Adrenal gland (tissue), 12 donors: ENCODE results near the gene SENP8. TPM values are rescaled to one million over a fixed set of nuclear protein-coding genes. Genes with fewer than 3 reads are reported as not detected.

ENCODE experiments used
- DNase-seq, 7 donors: peaks; one replicate each; pipeline ENCODE4 v3.0.0-alpha.2; 2019 to 2020
- H3K27ac ChIP-seq, 5 donors: fragments of 200-600 bp; sonication (generic) in 4 of 5; 1 replicate in 3 of 5; 2 replicates in 2 of 5; pipeline versions ENCODE4 v1.5.1 to v1.8.0; 2016 to 2020; ENCODE audit warnings: mild to moderate bottlenecking in 1 of 5
- H3K27me3 ChIP-seq: fragments of 200-600 bp; 2 replicates; pipeline ENCODE4 v1.8.0; 2021
- H3K36me3 ChIP-seq, 2 donors: fragments of 200-600 bp; replicated peaks in 1 of 2; 1 replicate in 1 of 2; 2 replicates in 1 of 2; pipeline versions ENCODE4 v1.5.1 to v1.8.0; 2018 to 2022
- H3K4me1 ChIP-seq, 2 donors: fragments of 200-600 bp; replicated peaks in 1 of 2; 1 replicate in 1 of 2; 2 replicates in 1 of 2; pipeline versions ENCODE4 v1.5.1 to v1.8.0; 2018 to 2021
- H3K4me3 ChIP-seq, 4 donors: fragments of 200-600 bp; sonication (generic) in 3 of 4; one replicate each; pipeline ENCODE4 v1.5.1; 2016 to 2018
- H3K9me3 ChIP-seq, 3 donors: fragments of 200-600 bp; sonication (generic) in 1 of 3; replicated peaks in 1 of 3; 1 replicate in 2 of 3; 2 replicates in 1 of 3; pipeline versions ENCODE4 v1.5.1 to v1.8.0; 2016 to 2021
- CTCF ChIP-seq, 6 experiments: fragments of 450-650 bp in 4 of 6; fragments of 200-600 bp in 2 of 6; sonication (generic) in 1 of 6; IDR thresholded peaks; 1 replicate in 5 of 6; 2 replicates in 1 of 6; pipeline versions ENCODE4 v1.5.1 to v1.8.0; 2016 to 2021; ENCODE audit warnings: antibody characterized with exemption in 6 of 6, mild to moderate bottlenecking in 2 of 6, moderate library complexity in 1 of 6
- POLR2A ChIP-seq, 2 donors: fragments of 450-650 bp; IDR thresholded peaks; one replicate each; pipeline ENCODE4 v1.6.1; 2017; ENCODE audit warnings: antibody characterized with exemption in 2 of 2, mild to moderate bottlenecking in 2 of 2, moderate library complexity in 1 of 2
- WGBS, 4 donors: extraction: QIAGEN DNeasy Blood & Tissue Kit in 2 of 4; methylation state at CpG; one replicate each; pipeline versions ENCODE4 v1.1.5 to v1.1.7; 2013 to 2017; 5-methylcytosine and 5-hydroxymethylcytosine counted together
- intact Hi-C, 2 donors: fragments of 100-400 bp; cut with DNase I; formaldehyde crosslinking; loops; one replicate each; pipeline versions ENCODE4 v1.14.1 to v1.15.0; 2022 to 2023
- polyA plus RNA-seq, 3 donors: library from polyadenylated mRNA; stranded (reverse); fragments of 200-250 nt in 2 of 3; fragments of 350-450 nt in 1 of 3; fragmentation: Illumina TruSeq in 1 of 3; extraction: RNeasy Lipid Tissue Mini Kit (QIAGEN cat#74804) in 1 of 3; gene quantifications; one replicate each; pipeline ENCODE4 v1.2.3, GENCODE V29; 2013 to 2014
- total RNA-seq, 9 donors: library from RNA; depleted of rRNA in 4 of 9; stranded (reverse); fragments of >200 nt in 4 of 9; fragments of 120-200 nt in 1 of 9; fragmentation: NEBNext Ultra II Directional in 1 of 9; extraction: Animal tissue kit (Norgen Biotek cat#: 25700) in 1 of 9; gene quantifications; one replicate each; pipeline versions ENCODE4 v1.1.0 to v1.2.4, GENCODE V29; 2013 to 2023
- donor health status: healthy with polysubstance abuse.
- donor health status: Bipolar disorder and iron deficiency.
- donor health status: DM: yes; HTN: yes; CAD: no.
- donor health status: DM: no; HTN: no; CAD: no.
- donor health status: DM: no; HTN: no; CAD: no.
- donor health status: DM: yes; HTN: yes; CAD: no.

The SENP8 gene
- total and polyA plus RNA-seq, 12 donors = 0.94 to 6.0 (median 3.5) TPM

GRCh38 chr15:72182244-72182643, 64.0 kb downstream of the SENP8 start:
- Histone ChIP-seq H3K36me3 (no peaks in the 10 kb centered on the region), H3K9me3 (no peaks in the 10 kb centered on the region), H3K4me1 (peaks cover 0 to 6% of the 10 kb centered on the region in 2 donors), H3K27ac (no peak overlapping the region), H3K4me3 (no peak overlapping the region), H3K27me3 (peaks cover 18% of the 10 kb centered on the region)
- TF ChIP-seq POLR2A (IDR thresholded peaks at IDR 0.05) = no peak
- TF ChIP-seq CTCF (IDR thresholded peaks at IDR 0.05) = no peak
- WGBS, 4 donors = 92 to 96% (median 95%) methylated on average over 3 of the region's 3 CpGs
- no peak for DNase-seq
- intact Hi-C loops = no loop called here

- WGBS, 4 donors = 73 to 92% (median 88%) methylated on average over 2 to 3 of the region's 3 CpGs
- intact Hi-C loops = no loop called here
- Histone ChIP-seq H3K36me3 (no peaks in the 10 kb centered on the region), H3K27ac (no peak overlapping the region), H3K4me1 (peaks cover 0 to 6% of the 10 kb centered on the region in 2 donors), H3K4me3 (no peak overlapping the region), H3K27me3 (peaks cover 18% of the 10 kb centered on the region), H3K9me3 (no peaks in the 10 kb centered on the region)
- TF ChIP-seq CTCF (IDR thresholded peaks at IDR 0.05) = no peak
- TF ChIP-seq POLR2A (IDR thresholded peaks at IDR 0.05) = no peak
- no peak for DNase-seq
These were observed 64.5 kb downstream of the SENP8 start for GRCh38 chr15:72182673-72183072.

- TF ChIP-seq POLR2A (IDR thresholded peaks at IDR 0.05) (no peak), CTCF (IDR thresholded peaks at IDR 0.05) (no peak)
- peak in 1 of 7 donors; percentile 5 for DNase-seq
- Histone ChIP-seq H3K4me1 (peaks cover 0 to 6% of the 10 kb centered on the region in 2 donors), H3K4me3 (no peak overlapping the region), H3K36me3 (no peaks in the 10 kb centered on the region), H3K27ac (no peak overlapping the region), H3K27me3 (peaks cover 18% of the 10 kb centered on the region), H3K9me3 (no peaks in the 10 kb centered on the region)
- intact Hi-C loops = no loop called here
- 40 to 51% (median 48%) methylated on average over 5 to 12 of the region's 12 CpGs for WGBS, 4 donors
These were observed 65.6 kb downstream of the SENP8 start for GRCh38 chr15:72183781-72184164.

- Histone ChIP-seq H3K36me3 (no peaks in the 10 kb centered on the region), H3K9me3 (no peaks in the 10 kb centered on the region), H3K27me3 (peaks cover 18% of the 10 kb centered on the region), H3K4me1 (peaks cover 0 to 6% of the 10 kb centered on the region in 2 donors), H3K27ac (no peak overlapping the region), H3K4me3 (no peak overlapping the region)
- no peak for TF ChIP-seq CTCF (IDR thresholded peaks at IDR 0.05)
- TF ChIP-seq POLR2A (IDR thresholded peaks at IDR 0.05) = no peak
- peak in 1 of 7 donors; percentile 13 for DNase-seq
- intact Hi-C loops = no loop called here
- 9 to 28% (median 16%) methylated on average over 6 to 34 of the region's 34 CpGs for WGBS, 4 donors
These were observed 66.1 kb downstream of the SENP8 start for GRCh38 chr15:72184165-72184811.
